ENCODE measurements around the gene CLTCL1. TPM values are rescaled to one million over a fixed set of nuclear protein-coding genes. Genes with fewer than 3 reads are reported as not detected.

The CLTCL1 gene
- total RNA-seq, 2 donors from 2014 or later, result 0.66 to 2.3 TPM

- no peak overlapping the region for H3K27ac ChIP-seq
- ATAC-seq (no peak), DNase-seq (no peak)
- no peaks in the 10 kb centered on the region for H3K27me3 ChIP-seq
- H3K4me1 ChIP-seq, result peaks cover 20% of the 10 kb centered on the region
- WGBS, 2 donors, result 66 to 71% methylated on average over 4 to 12 of the region's 12 CpGs
- TF ChIP-seq POLR2A (IDR thresholded peaks at IDR 0.05), result no peak
- TF ChIP-seq CTCF (IDR thresholded peaks at IDR 0.05), result no peak
- H3K9me3 ChIP-seq, result no peaks in the 10 kb centered on the region
- H3K36me3 ChIP-seq (replicated peaks in 1 of 2; ENCODE audit: insufficient read depth in 1 of 2, low read depth in 2 of 2), result no peaks in the 10 kb centered on the region
- no peak overlapping the region for H3K4me3 ChIP-seq
- intact Hi-C loops (cut with DNase I), result loop anchor here (10.0 kb wide), 1 partner anchor 103 kb away; no protein-coding TSS in a partner anchor
Observed at GRCh38 chr22:19181786-19182471, 109.6 kb downstream of the CLTCL1 start.

- 88 to 94% methylated on average over 11 of the region's 11 CpGs for WGBS, 2 donors
- Histone ChIP-seq H3K36me3 (replicated peaks in 1 of 2; ENCODE audit: insufficient read depth in 1 of 2, low read depth in 2 of 2) (no peaks in the 10 kb centered on the region), H3K27ac (no peak overlapping the region), H3K9me3 (no peaks in the 10 kb centered on the region), H3K27me3 (no peaks in the 10 kb centered on the region), H3K4me1 (peaks cover 29% of the 10 kb centered on the region), H3K4me3 (no peak overlapping the region)
- intact Hi-C loops (cut with DNase I), result loop anchor here (10.0 kb wide), 1 partner anchor 104 kb away; no protein-coding TSS in a partner anchor
- no peak for ATAC-seq
- TF ChIP-seq POLR2A (IDR thresholded peaks at IDR 0.05), result no peak
- no peak for TF ChIP-seq CTCF (IDR thresholded peaks at IDR 0.05)
- no peak for DNase-seq
Observed at GRCh38 chr22:19180740-19181410, 110.6 kb downstream of the CLTCL1 start.

- DNase-seq, result no peak
- TF ChIP-seq POLR2A (IDR thresholded peaks at IDR 0.05) (no peak), CTCF (IDR thresholded peaks at IDR 0.05) (no peak)
- H3K36me3 ChIP-seq (replicated peaks in 1 of 2; ENCODE audit: insufficient read depth in 1 of 2, low read depth in 2 of 2), result no peaks in the 10 kb centered on the region
- H3K27me3 ChIP-seq, result no peaks in the 10 kb centered on the region
- H3K4me1 ChIP-seq, result peaks cover 36% of the 10 kb centered on the region
- ATAC-seq, result no peak
- no peak overlapping the region for H3K4me3 ChIP-seq
- intact Hi-C loops (cut with DNase I), result loop anchor here (10.0 kb wide), 1 partner anchor 105 kb away; no protein-coding TSS in a partner anchor
- no peaks in the 10 kb centered on the region for H3K9me3 ChIP-seq
- no peak overlapping the region for H3K27ac ChIP-seq
- WGBS, 2 donors, result 87 to 90% methylated on average over 5 to 9 of the region's 9 CpGs
Observed at GRCh38 chr22:19180234-19180633, 111.3 kb downstream of the CLTCL1 start.

GRCh38 chr22:19179497-19180048 is 111.9 kb downstream of the CLTCL1 start:
- DNase-seq (peak; percentile 80 to 87 (median 85)), ATAC-seq (peak; percentile 75)
- Histone ChIP-seq H3K27me3 (no peaks in the 10 kb centered on the region), H3K4me3 (no peak overlapping the region), H3K27ac (peak overlapping the region; percentile 71 to 94 (median 92)), H3K36me3 (replicated peaks in 1 of 2; ENCODE audit: insufficient read depth in 1 of 2, low read depth in 2 of 2) (no peaks in the 10 kb centered on the region), H3K4me1 (peaks cover 42% of the 10 kb centered on the region), H3K9me3 (no peaks in the 10 kb centered on the region)
- WGBS, 2 donors, result 29 to 31% methylated on average over 9 to 15 of the region's 15 CpGs
- intact Hi-C loops (cut with DNase I), result loop anchor here (5.0 to 10.0 kb wide), 2 partner anchors 52 to 105 kb away; no protein-coding TSS in a partner anchor
- TF ChIP-seq CTCF (IDR thresholded peaks at IDR 0.05) (peak; percentile 45 to 81 (median 73)), POLR2A (IDR thresholded peaks at IDR 0.05) (no peak)
